ENCODE measurements around the gene CHD3. TPM values are rescaled to one million over a fixed set of nuclear protein-coding genes. Genes with fewer than 3 reads are reported as not detected.

Gene CHD3
- polyA plus RNA-seq, 1 donor from 2014 or later: 115 TPM

GRCh38 chr17:7858522-7858810 is 30.1 kb upstream of the CHD3 start:
- no peaks in the 10 kb centered on the region for H3K27me3 ChIP-seq (ENCODE audit: insufficient read depth, low read depth, low read length)
- H3K9ac ChIP-seq (ENCODE audit: low read length): peak overlapping the region; percentile 92
- peak overlapping the region; percentile 98 for H3K27ac ChIP-seq (ENCODE audit: low read length)
- peaks cover 13% of the 10 kb centered on the region for H3F3A ChIP-seq (ENCODE audit: insufficient read depth, low read length, poor library complexity, severe bottlenecking)
- H2AFZ ChIP-seq (ENCODE audit: low read depth, low read length): peak overlapping the region; percentile 59
- H3K79me2 ChIP-seq (replicated peaks; ENCODE audit: insufficient read depth, low read length): peaks cover 22% of the 10 kb centered on the region
- H3K36me3 ChIP-seq (ENCODE audit: insufficient read depth, low read length): no peaks in the 10 kb centered on the region
- peak overlapping the region; percentile 85 for H3K4me3 ChIP-seq (ENCODE audit: low read length)
- H4K20me1 ChIP-seq (ENCODE audit: insufficient read depth): no peaks in the 10 kb centered on the region
- TF ChIP-seq, protein P1, sequence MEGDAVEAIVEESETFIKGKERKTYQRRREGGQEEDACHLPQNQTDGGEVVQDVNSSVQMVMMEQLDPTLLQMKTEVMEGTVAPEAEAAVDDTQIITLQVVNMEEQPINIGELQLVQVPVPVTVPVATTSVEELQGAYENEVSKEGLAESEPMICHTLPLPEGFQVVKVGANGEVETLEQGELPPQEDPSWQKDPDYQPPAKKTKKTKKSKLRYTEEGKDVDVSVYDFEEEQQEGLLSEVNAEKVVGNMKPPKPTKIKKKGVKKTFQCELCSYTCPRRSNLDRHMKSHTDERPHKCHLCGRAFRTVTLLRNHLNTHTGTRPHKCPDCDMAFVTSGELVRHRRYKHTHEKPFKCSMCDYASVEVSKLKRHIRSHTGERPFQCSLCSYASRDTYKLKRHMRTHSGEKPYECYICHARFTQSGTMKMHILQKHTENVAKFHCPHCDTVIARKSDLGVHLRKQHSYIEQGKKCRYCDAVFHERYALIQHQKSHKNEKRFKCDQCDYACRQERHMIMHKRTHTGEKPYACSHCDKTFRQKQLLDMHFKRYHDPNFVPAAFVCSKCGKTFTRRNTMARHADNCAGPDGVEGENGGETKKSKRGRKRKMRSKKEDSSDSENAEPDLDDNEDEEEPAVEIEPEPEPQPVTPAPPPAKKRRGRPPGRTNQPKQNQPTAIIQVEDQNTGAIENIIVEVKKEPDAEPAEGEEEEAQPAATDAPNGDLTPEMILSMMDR (IDR thresholded peaks at IDR 0.05; ENCODE audit: poor library complexity, severe bottlenecking): peak; percentile 64
- TF ChIP-seq EZH2 (IDR thresholded peaks at IDR 0.05; ENCODE audit: borderline replicate concordance, insufficient read depth, low read length, poor library complexity, severe bottlenecking): no peak
- TF ChIP-seq RAD21 (conservative IDR thresholded peaks at IDR 0.05): peak; percentile 43
- peak; percentile 4 for TF ChIP-seq REST (IDR thresholded peaks at IDR 0.05; ENCODE audit: borderline replicate concordance)
- TF ChIP-seq TAF1 (IDR thresholded peaks at IDR 0.05; ENCODE audit: low read depth): no peak
- TF ChIP-seq SMC3 (conservative IDR thresholded peaks at IDR 0.05; ENCODE audit: poor library complexity): peak; percentile 49
- TF ChIP-seq MXI1 (conservative IDR thresholded peaks at IDR 0.05; ENCODE audit: poor library complexity, severe bottlenecking): no peak
- no peak for TF ChIP-seq EP300 (conservative IDR thresholded peaks at IDR 0.05; ENCODE audit: poor library complexity, severe bottlenecking)
- H3K4me2 ChIP-seq (ENCODE audit: low read length): peak overlapping the region; percentile 71
- no peaks in the 10 kb centered on the region for H3K9me2 ChIP-seq (ENCODE audit: insufficient read depth, low read length)
- no peaks in the 10 kb centered on the region for H3K9me3 ChIP-seq (ENCODE audit: low read length)

DNA sequence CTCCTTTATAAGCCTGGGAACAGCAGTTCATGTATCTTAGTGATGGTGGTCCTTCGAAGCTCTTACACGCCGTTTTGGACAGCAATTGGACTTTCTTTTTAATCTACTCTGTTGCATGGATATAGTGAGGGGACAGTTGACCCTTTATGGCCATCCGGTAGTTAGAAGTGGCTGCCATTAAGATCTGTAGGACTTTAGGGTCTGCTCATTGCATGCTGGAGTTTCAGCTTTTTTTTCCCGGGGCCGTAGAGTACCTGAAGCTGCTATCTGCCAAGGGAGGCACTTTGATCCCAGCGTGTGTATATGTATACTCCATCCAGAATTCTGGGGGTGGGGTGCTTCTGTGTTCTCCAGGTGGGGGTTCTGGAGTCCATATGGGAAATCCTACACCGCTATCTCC is 29.6 kb upstream of the CHD3 start:
- Histone ChIP-seq H3K9me2 (ENCODE audit: insufficient read depth, low read length) (no peaks in the 10 kb centered on the region), H4K20me1 (ENCODE audit: insufficient read depth) (no peaks in the 10 kb centered on the region), H3K36me3 (ENCODE audit: insufficient read depth, low read length) (no peaks in the 10 kb centered on the region), H3F3A (ENCODE audit: insufficient read depth, low read length, poor library complexity, severe bottlenecking) (peaks cover 13% of the 10 kb centered on the region), H2AFZ (ENCODE audit: low read depth, low read length) (no peak overlapping the region), H3K9me3 (ENCODE audit: low read length) (no peaks in the 10 kb centered on the region), H3K9ac (ENCODE audit: low read length) (peak overlapping the region; percentile 92), H3K27me3 (ENCODE audit: insufficient read depth, low read depth, low read length) (no peaks in the 10 kb centered on the region), H3K4me3 (ENCODE audit: low read length) (peak overlapping the region; percentile 85), H3K4me2 (ENCODE audit: low read length) (peak overlapping the region; percentile 71), H3K79me2 (replicated peaks; ENCODE audit: insufficient read depth, low read length) (peaks cover 22% of the 10 kb centered on the region), H3K27ac (ENCODE audit: low read length) (peak overlapping the region; percentile 98)
- TF ChIP-seq EZH2 (IDR thresholded peaks at IDR 0.05; ENCODE audit: borderline replicate concordance, insufficient read depth, low read length, poor library complexity, severe bottlenecking) (no peak), TAF1 (IDR thresholded peaks at IDR 0.05; ENCODE audit: low read depth) (no peak), POLR2AphosphoS5 (IDR thresholded peaks at IDR 0.05) (no peak), MXI1 (conservative IDR thresholded peaks at IDR 0.05; ENCODE audit: poor library complexity, severe bottlenecking) (no peak), SMC3 (conservative IDR thresholded peaks at IDR 0.05; ENCODE audit: poor library complexity) (no peak), REST (IDR thresholded peaks at IDR 0.05; ENCODE audit: borderline replicate concordance) (no peak), EP300 (conservative IDR thresholded peaks at IDR 0.05; ENCODE audit: poor library complexity, severe bottlenecking) (no peak), RAD21 (conservative IDR thresholded peaks at IDR 0.05) (no peak)
- TF ChIP-seq, protein P1 (IDR thresholded peaks at IDR 0.05; ENCODE audit: poor library complexity, severe bottlenecking): no peak
